G401.6 (cell line): Measurements from ENCODE around the gene NEBL.

Experiments used
- FAIRE-seq: peaks from 2 replicates; lab custom pipeline; 2012; peaks lifted over from hg19 to GRCh38; lab: Jason Lieb, UNC

The NEBL gene

GRCh38 chr10:20863008-20863407 lies 34.1 kb downstream of the NEBL start:
- no peak for FAIRE-seq

- FAIRE-seq = peak; percentile 97
Measured at GRCh38 chr10:20858292-20859124, 38.6 kb downstream of the NEBL start.

GRCh38 chr10:20856484-20856883 lies 40.6 kb downstream of the NEBL start:
- FAIRE-seq = no peak

GRCh38 chr10:20855398-20856038 lies 41.6 kb downstream of the NEBL start:
- peak; percentile 94 for FAIRE-seq

GRCh38 chr10:20853276-20853675 lies 43.8 kb downstream of the NEBL start:
- FAIRE-seq = no peak

GRCh38 chr10:20852303-20852702 lies 44.8 kb downstream of the NEBL start:
- FAIRE-seq = no peak

GRCh38 chr10:20847512-20847911 lies 49.6 kb downstream of the NEBL start:
- FAIRE-seq = no peak

GRCh38 chr10:20846263-20846662 lies 50.8 kb downstream of the NEBL start:
- no peak for FAIRE-seq

GRCh38 chr10:20841419-20841818 lies 55.7 kb downstream of the NEBL start:
- FAIRE-seq = no peak

- no peak for FAIRE-seq
Measured at GRCh38 chr10:20839910-20840309, 57.2 kb downstream of the NEBL start.

- FAIRE-seq = no peak
Measured at GRCh38 chr10:20839141-20839540, 58.0 kb downstream of the NEBL start.

GRCh38 chr10:20836401-20836800 lies 60.7 kb downstream of the NEBL start:
- FAIRE-seq = no peak

GRCh38 chr10:20835335-20835734 lies 61.8 kb downstream of the NEBL start:
- FAIRE-seq = no peak

GRCh38 chr10:20834825-20835224 lies 62.3 kb downstream of the NEBL start:
- FAIRE-seq = no peak

- FAIRE-seq = no peak
Measured at GRCh38 chr10:20822825-20823224, 74.3 kb downstream of the NEBL start.

- FAIRE-seq = no peak
Measured at GRCh38 chr10:20817646-20818045, 79.5 kb downstream of the NEBL start.

GRCh38 chr10:20817116-20817515 lies 80.0 kb downstream of the NEBL start:
- no peak for FAIRE-seq

GRCh38 chr10:20814116-20814515 lies 83.0 kb downstream of the NEBL start:
- no peak for FAIRE-seq

- no peak for FAIRE-seq
Measured at GRCh38 chr10:20811131-20811530, 86.0 kb downstream of the NEBL start.

GRCh38 chr10:20809631-20810030 lies 87.5 kb downstream of the NEBL start:
- no peak for FAIRE-seq

GRCh38 chr10:20806487-20806886 lies 90.6 kb downstream of the NEBL start:
- FAIRE-seq = no peak

- no peak for FAIRE-seq
Measured at GRCh38 chr10:20797290-20797689, 99.8 kb downstream of the NEBL start.

GRCh38 chr10:20795391-20795790 lies 101.7 kb downstream of the NEBL start:
- FAIRE-seq = no peak

- no peak for FAIRE-seq
Measured at GRCh38 chr10:20785174-20785573, 111.9 kb downstream of the NEBL start.
